ENCODE results near the gene ATAD3B. TPM values are rescaled to one million over a fixed set of nuclear protein-coding genes. Genes with fewer than 3 reads are reported as not detected.

Gene ATAD3B
- polyA plus RNA-seq, 3 donors, result 2.3 to 23.3 (median 2.3) TPM

DNA sequence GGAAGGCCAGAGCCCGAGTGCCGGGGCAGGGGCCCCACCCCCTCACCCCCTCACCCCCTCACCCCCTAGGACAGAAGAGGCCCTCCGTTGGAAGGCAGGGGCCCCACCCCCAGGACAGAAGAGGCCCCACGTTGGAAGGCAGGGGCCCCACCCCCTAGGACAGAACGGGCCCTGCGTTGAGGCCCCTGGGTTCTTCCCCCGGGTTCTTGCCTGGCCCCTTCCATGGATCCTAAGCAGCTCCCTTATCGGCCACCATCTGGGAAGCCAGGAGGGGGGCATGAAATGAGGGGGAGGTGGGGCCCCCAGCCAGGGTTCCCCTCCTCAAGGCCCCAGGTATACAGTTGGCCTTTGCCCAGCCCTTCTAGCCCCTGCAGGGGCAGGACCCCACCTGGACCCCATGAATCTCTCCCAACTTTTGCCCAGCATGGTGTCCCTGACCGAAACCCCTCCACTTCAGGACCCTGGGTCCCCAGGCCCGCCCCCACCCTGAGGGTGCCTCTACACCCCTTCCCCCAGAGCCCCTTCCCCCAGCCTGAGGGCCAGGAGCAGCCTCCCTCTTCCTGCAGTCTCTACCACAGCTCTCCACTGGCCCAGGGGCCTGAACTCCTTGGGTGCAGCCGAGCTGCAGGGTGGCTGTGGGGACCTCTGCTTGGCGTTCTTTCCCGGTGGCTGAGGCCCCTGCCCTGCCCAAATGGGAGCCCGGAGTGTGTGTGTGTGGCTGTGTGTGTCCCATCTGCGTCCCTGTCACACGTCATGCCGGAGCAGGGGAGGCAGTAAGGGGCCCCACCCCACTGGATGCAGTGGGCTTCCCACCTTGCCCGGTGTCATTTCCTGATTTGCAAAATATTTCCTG, 40.3 kb upstream of the ATAD3B start:
- Histone ChIP-seq H3K4me1 (ENCODE audit: control insufficient read depth in 1 of 2, insufficient read depth in 2 of 2, low read length in 2 of 2) (peaks cover 7 to 15% of the 10 kb centered on the region in 2 donors), H2AFZ (ENCODE audit: insufficient read depth, low read depth, low read length, poor library complexity, severe bottlenecking) (no peak overlapping the region), H3K4me2 (replicated peaks; ENCODE audit: extremely low read depth, low read length, poor library complexity, severe bottlenecking) (no peak overlapping the region), H3K4me3 (replicated peaks in 1 of 3; ENCODE audit: low read depth in 2 of 3, low read length in 3 of 3) (no peak overlapping the region), H3K27ac (ENCODE audit: low read depth in 1 of 2, low read length in 2 of 2) (no peak overlapping the region), H3K9me3 (replicated peaks in 1 of 2; ENCODE audit: control insufficient read depth in 1 of 2, insufficient read depth in 1 of 2, low read length in 2 of 2) (peaks cover 0 to 6% of the 10 kb centered on the region in 2 donors), H3K27me3 (ENCODE audit: control insufficient read depth in 2 of 2, insufficient read depth in 2 of 2, low read length in 2 of 2) (peaks cover 16 to 68% of the 10 kb centered on the region in 2 donors), H3K36me3 (replicated peaks in 1 of 2; ENCODE audit: control insufficient read depth in 1 of 2, insufficient read depth in 2 of 2, low read length in 2 of 2) (no peaks in the 10 kb centered on the region), H3K79me2 (ENCODE audit: insufficient read depth, low read length) (no peaks in the 10 kb centered on the region), H3K9ac (ENCODE audit: insufficient read depth, low read length, poor library complexity, severe bottlenecking) (no peak overlapping the region), H4K20me1 (ENCODE audit: insufficient read depth, low read length) (no peaks in the 10 kb centered on the region)
- TF ChIP-seq, protein P1, sequence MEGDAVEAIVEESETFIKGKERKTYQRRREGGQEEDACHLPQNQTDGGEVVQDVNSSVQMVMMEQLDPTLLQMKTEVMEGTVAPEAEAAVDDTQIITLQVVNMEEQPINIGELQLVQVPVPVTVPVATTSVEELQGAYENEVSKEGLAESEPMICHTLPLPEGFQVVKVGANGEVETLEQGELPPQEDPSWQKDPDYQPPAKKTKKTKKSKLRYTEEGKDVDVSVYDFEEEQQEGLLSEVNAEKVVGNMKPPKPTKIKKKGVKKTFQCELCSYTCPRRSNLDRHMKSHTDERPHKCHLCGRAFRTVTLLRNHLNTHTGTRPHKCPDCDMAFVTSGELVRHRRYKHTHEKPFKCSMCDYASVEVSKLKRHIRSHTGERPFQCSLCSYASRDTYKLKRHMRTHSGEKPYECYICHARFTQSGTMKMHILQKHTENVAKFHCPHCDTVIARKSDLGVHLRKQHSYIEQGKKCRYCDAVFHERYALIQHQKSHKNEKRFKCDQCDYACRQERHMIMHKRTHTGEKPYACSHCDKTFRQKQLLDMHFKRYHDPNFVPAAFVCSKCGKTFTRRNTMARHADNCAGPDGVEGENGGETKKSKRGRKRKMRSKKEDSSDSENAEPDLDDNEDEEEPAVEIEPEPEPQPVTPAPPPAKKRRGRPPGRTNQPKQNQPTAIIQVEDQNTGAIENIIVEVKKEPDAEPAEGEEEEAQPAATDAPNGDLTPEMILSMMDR (IDR thresholded peaks at IDR 0.05), result no peak
- no peak for DNase-seq
- intact Hi-C loops (cut with micrococcal nuclease), result no loop called here
- H3K4me3 Mint-ChIP-seq, result no peak overlapping the region
- peaks cover under 1 to 2% of the 10 kb centered on the region in 2 donors for H3K36me3 Mint-ChIP-seq
- H3K27ac Mint-ChIP-seq, result no peak overlapping the region
- 66% methylated on average over 7 of the region's 18 CpGs for WGBS (ENCODE audit: insufficient coverage)
- H3K4me1 Mint-ChIP-seq, result peaks cover 8% of the 10 kb centered on the region
- H3K9me3 Mint-ChIP-seq, result peaks cover 0 to 6% (median 0%) of the 10 kb centered on the region in 7 donors
- H3K27me3 Mint-ChIP-seq (ENCODE audit: low read depth in 3 of 3), result peaks cover 45 to 93% (median 64%) of the 10 kb centered on the region in 3 donors

DNA sequence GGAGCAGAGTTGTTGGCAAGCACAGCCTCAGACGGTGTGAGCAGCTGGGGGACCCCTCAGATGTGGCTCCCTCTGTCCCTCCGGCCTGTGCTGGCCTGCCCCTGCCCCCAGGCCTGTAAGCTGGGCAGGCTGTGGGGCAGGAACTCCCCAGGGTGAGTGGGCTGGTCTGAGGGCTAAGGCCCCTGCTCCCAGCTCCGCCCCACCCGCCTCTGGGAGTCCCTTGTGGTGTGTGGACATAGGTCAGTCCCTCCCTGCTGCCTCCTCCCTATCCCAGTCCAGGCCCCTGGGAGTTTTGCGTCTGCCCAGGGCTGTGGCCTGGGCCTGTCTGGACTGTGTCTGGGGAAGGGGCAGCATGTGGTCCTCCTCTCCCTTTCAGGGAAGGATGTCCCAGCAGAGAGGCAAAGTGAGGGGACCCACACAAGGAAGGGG, 39.7 kb upstream of the ATAD3B start:
- Histone ChIP-seq H3K4me1 (ENCODE audit: control insufficient read depth in 1 of 2, insufficient read depth in 2 of 2, low read length in 2 of 2) (peaks cover 8 to 18% of the 10 kb centered on the region in 2 donors), H3K27me3 (ENCODE audit: control insufficient read depth in 2 of 2, insufficient read depth in 2 of 2, low read length in 2 of 2) (peaks cover 19 to 68% of the 10 kb centered on the region in 2 donors), H3K9ac (ENCODE audit: insufficient read depth, low read length, poor library complexity, severe bottlenecking) (no peak overlapping the region), H3K27ac (ENCODE audit: low read depth in 1 of 2, low read length in 2 of 2) (no peak overlapping the region), H3K79me2 (ENCODE audit: insufficient read depth, low read length) (no peaks in the 10 kb centered on the region), H3K9me3 (replicated peaks in 1 of 2; ENCODE audit: control insufficient read depth in 1 of 2, insufficient read depth in 1 of 2, low read length in 2 of 2) (peaks cover 0 to 6% of the 10 kb centered on the region in 2 donors), H2AFZ (ENCODE audit: insufficient read depth, low read depth, low read length, poor library complexity, severe bottlenecking) (no peak overlapping the region), H3K4me3 (replicated peaks in 1 of 3; ENCODE audit: low read depth in 2 of 3, low read length in 3 of 3) (no peak overlapping the region), H3K36me3 (replicated peaks in 1 of 2; ENCODE audit: control insufficient read depth in 1 of 2, insufficient read depth in 2 of 2, low read length in 2 of 2) (no peaks in the 10 kb centered on the region), H3K4me2 (replicated peaks; ENCODE audit: extremely low read depth, low read length, poor library complexity, severe bottlenecking) (no peak overlapping the region), H4K20me1 (ENCODE audit: insufficient read depth, low read length) (no peaks in the 10 kb centered on the region)
- no peak for DNase-seq
- WGBS (ENCODE audit: insufficient coverage), result no CpG with 5 or more reads among the region's 5 CpGs
- TF ChIP-seq, protein P1 (IDR thresholded peaks at IDR 0.05), result no peak
- intact Hi-C loops (cut with micrococcal nuclease), result no loop called here
- Mint-ChIP-seq H3K27ac (no peak overlapping the region), H3K4me1 (peaks cover 12% of the 10 kb centered on the region), H3K36me3 (peaks cover 1 to 2% of the 10 kb centered on the region in 2 donors), H3K27me3 (ENCODE audit: low read depth in 3 of 3) (peaks cover 47 to 93% (median 66%) of the 10 kb centered on the region in 3 donors), H3K9me3 (peaks cover 0 to 9% (median 0%) of the 10 kb centered on the region in 7 donors), H3K4me3 (no peak overlapping the region)

All from CD14-positive monocyte (primary cell).